ENCODE results near the gene COMMD3. TPM values are rescaled to one million over a fixed set of nuclear protein-coding genes. Genes with fewer than 3 reads are reported as not detected.

The COMMD3 gene
- total and polyA plus RNA-seq, 2 experiments from 2014 or later, result 26.4 to 104 TPM

DNA sequence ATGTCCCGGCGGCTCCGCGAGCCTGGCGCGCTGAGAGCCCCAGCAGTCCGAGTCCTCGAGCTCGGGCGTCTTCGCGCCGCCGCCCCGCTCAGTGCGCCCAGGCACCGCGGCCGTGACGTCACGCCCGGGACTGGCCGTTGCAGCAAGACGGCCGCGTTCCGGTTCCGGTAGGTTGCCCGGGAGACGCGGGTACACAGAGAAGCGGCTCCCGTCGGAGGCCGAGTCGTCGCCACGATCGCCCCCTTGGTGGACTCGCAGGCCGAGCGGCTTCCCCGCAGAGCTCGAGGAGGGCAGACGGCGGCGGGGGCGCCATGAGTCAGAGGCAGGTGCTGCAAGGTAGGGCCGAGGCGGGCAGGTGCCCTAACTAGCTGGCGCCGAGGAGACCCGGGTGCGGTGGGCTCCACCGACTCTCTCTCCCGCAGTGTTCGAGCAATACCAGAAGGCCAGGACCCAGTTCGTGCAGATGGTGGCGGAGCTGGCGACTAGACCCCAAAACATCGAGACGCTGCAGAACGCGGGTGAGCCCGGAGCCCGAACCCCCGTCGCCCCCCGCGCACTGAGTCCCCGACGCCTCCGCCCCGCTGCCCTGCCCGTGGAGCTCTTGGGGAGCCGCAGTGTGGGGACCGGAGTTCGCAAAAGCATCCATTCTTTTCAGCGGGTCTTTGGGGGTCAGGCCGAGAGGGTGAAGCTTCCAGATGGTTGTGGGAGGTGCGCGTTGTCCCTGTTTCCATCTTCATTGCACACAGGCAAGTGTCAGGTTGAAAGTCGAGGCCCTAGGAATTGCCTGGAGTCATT lies 29.3 kb downstream of the COMMD3 start, which contains the start of gene SPAG6:
SPAG6 (plus strand) TSS at position 196 of the 795 bp plus-strand sequence; CDS start at position 312, 116 bp downstream.
- 12 to 13% methylated on average over 71 to 75 of the region's 83 CpGs for WGBS, 2 experiments (ENCODE audit: low coverage in 1 of 2, low lambda C conversion rate in 2 of 2, missing lambda C conversion rate in 2 of 2)
- no peaks in the 10 kb centered on the region for H3K4me1 ChIP-seq (ENCODE audit: insufficient read depth)
- no peak within 1 kb of the TSS for H3K4me3 ChIP-seq
- TF ChIP-seq EZH2phosphoT487 (IDR thresholded peaks at IDR 0.05; ENCODE audit: insufficient read depth, low read depth), result no peak
- TF ChIP-seq EZH2 (IDR thresholded peaks at IDR 0.05; ENCODE audit: insufficient read depth, poor library complexity, severe bottlenecking), result no peak
- no peaks in the 10 kb centered on the region for H4K20me1 ChIP-seq (ENCODE audit: insufficient read depth)
- DNase-seq, result peak; percentile 33
- H3K36me3 ChIP-seq (ENCODE audit: low read depth), result no peaks in the 10 kb centered on the region
- peak within 1 kb of the TSS; percentile 19 for H2AFZ ChIP-seq
- no peak within 1 kb of the TSS for H3K9ac ChIP-seq
- peaks cover 74% of the 10 kb centered on the region for H3K27me3 ChIP-seq (replicated peaks; ENCODE audit: insufficient read depth)
- H3K27ac ChIP-seq, result no peak within 1 kb of the TSS
- no peak within 1 kb of the TSS for H3K4me2 ChIP-seq (ENCODE audit: unreplicated experiment)
- in situ Hi-C loops (cut with MboI), result no loop called here
- no peaks in the 10 kb centered on the region for H3K9me2 ChIP-seq (ENCODE audit: insufficient read depth)
- H3F3A ChIP-seq (ENCODE audit: insufficient read depth), result no peaks in the 10 kb centered on the region
- no peaks in the 10 kb centered on the region for H3K79me2 ChIP-seq (ENCODE audit: insufficient read depth)
- H3K9me3 ChIP-seq (ENCODE audit: low read depth), result no peaks in the 10 kb centered on the region

- in situ Hi-C loops (cut with MboI), result no loop called here
- Histone ChIP-seq H3K36me3 (ENCODE audit: low read depth) (no peaks in the 10 kb centered on the region), H3K4me2 (ENCODE audit: unreplicated experiment) (no peak overlapping the region), H4K20me1 (ENCODE audit: insufficient read depth) (no peaks in the 10 kb centered on the region), H3K27me3 (replicated peaks; ENCODE audit: insufficient read depth) (peaks cover 74% of the 10 kb centered on the region), H3K9me2 (ENCODE audit: insufficient read depth) (no peaks in the 10 kb centered on the region), H3K9ac (no peak overlapping the region), H2AFZ (no peak overlapping the region), H3K27ac (no peak overlapping the region), H3K4me1 (ENCODE audit: insufficient read depth) (no peaks in the 10 kb centered on the region), H3K79me2 (ENCODE audit: insufficient read depth) (no peaks in the 10 kb centered on the region), H3F3A (ENCODE audit: insufficient read depth) (no peaks in the 10 kb centered on the region), H3K4me3 (no peak overlapping the region), H3K9me3 (ENCODE audit: low read depth) (no peaks in the 10 kb centered on the region)
- DNase-seq, result no peak
- no peak for TF ChIP-seq EZH2phosphoT487 (IDR thresholded peaks at IDR 0.05; ENCODE audit: insufficient read depth, low read depth)
- TF ChIP-seq EZH2 (IDR thresholded peaks at IDR 0.05; ENCODE audit: insufficient read depth, poor library complexity, severe bottlenecking), result peak; percentile 88
- WGBS, 2 experiments (ENCODE audit: low coverage in 1 of 2, low lambda C conversion rate in 2 of 2, missing lambda C conversion rate in 2 of 2), result 54 to 59% methylated on average over 8 of the region's 8 CpGs
Measured at GRCh38 chr10:22346096-22346661, 30.0 kb downstream of the COMMD3 start.

GRCh38 chr10:22349755-22350154 lies 33.6 kb downstream of the COMMD3 start:
- TF ChIP-seq EZH2 (IDR thresholded peaks at IDR 0.05; ENCODE audit: insufficient read depth, poor library complexity, severe bottlenecking) (no peak), EZH2phosphoT487 (IDR thresholded peaks at IDR 0.05; ENCODE audit: insufficient read depth, low read depth) (no peak)
- H3K4me3 ChIP-seq, result no peak overlapping the region
- no peak overlapping the region for H2AFZ ChIP-seq
- no peaks in the 10 kb centered on the region for H3K9me3 ChIP-seq (ENCODE audit: low read depth)
- H3K4me1 ChIP-seq (ENCODE audit: insufficient read depth), result no peaks in the 10 kb centered on the region
- WGBS, 2 experiments (ENCODE audit: low coverage in 1 of 2, low lambda C conversion rate in 2 of 2, missing lambda C conversion rate in 2 of 2), result 90 to 100% methylated on average over 1 of the region's 1 CpG
- in situ Hi-C loops (cut with MboI), result no loop called here
- DNase-seq, result no peak
- no peaks in the 10 kb centered on the region for H3K79me2 ChIP-seq (ENCODE audit: insufficient read depth)
- H3F3A ChIP-seq (ENCODE audit: insufficient read depth), result no peaks in the 10 kb centered on the region
- no peak overlapping the region for H3K4me2 ChIP-seq (ENCODE audit: unreplicated experiment)
- no peaks in the 10 kb centered on the region for H4K20me1 ChIP-seq (ENCODE audit: insufficient read depth)
- no peak overlapping the region for H3K27ac ChIP-seq
- no peaks in the 10 kb centered on the region for H3K9me2 ChIP-seq (ENCODE audit: insufficient read depth)
- H3K9ac ChIP-seq, result no peak overlapping the region
- no peaks in the 10 kb centered on the region for H3K36me3 ChIP-seq (ENCODE audit: low read depth)
- H3K27me3 ChIP-seq (replicated peaks; ENCODE audit: insufficient read depth), result peaks cover 40% of the 10 kb centered on the region

GRCh38 chr10:22351131-22351703 lies 35.0 kb downstream of the COMMD3 start:
- H3K4me1 ChIP-seq (ENCODE audit: insufficient read depth), result no peaks in the 10 kb centered on the region
- H3K27ac ChIP-seq, result no peak overlapping the region
- no peaks in the 10 kb centered on the region for H3K79me2 ChIP-seq (ENCODE audit: insufficient read depth)
- H4K20me1 ChIP-seq (ENCODE audit: insufficient read depth), result no peaks in the 10 kb centered on the region
- H3F3A ChIP-seq (ENCODE audit: insufficient read depth), result no peaks in the 10 kb centered on the region
- no peaks in the 10 kb centered on the region for H3K9me2 ChIP-seq (ENCODE audit: insufficient read depth)
- H3K36me3 ChIP-seq (ENCODE audit: low read depth), result no peaks in the 10 kb centered on the region
- H2AFZ ChIP-seq, result no peak overlapping the region
- H3K4me3 ChIP-seq, result no peak overlapping the region
- WGBS, 2 experiments (ENCODE audit: low coverage in 1 of 2, low lambda C conversion rate in 2 of 2, missing lambda C conversion rate in 2 of 2), result 79 to 81% methylated on average over 5 of the region's 5 CpGs
- no peak overlapping the region for H3K4me2 ChIP-seq (ENCODE audit: unreplicated experiment)
- DNase-seq, result no peak
- TF ChIP-seq EZH2 (IDR thresholded peaks at IDR 0.05; ENCODE audit: insufficient read depth, poor library complexity, severe bottlenecking) (no peak), EZH2phosphoT487 (IDR thresholded peaks at IDR 0.05; ENCODE audit: insufficient read depth, low read depth) (no peak)
- peaks cover 26% of the 10 kb centered on the region for H3K27me3 ChIP-seq (replicated peaks; ENCODE audit: insufficient read depth)
- H3K9me3 ChIP-seq (ENCODE audit: low read depth), result no peaks in the 10 kb centered on the region
- no peak overlapping the region for H3K9ac ChIP-seq
- in situ Hi-C loops (cut with MboI), result no loop called here

Data from GM23248 (cell line).